Measurements from ENCODE around the gene AR. TPM values are rescaled to one million over a fixed set of nuclear protein-coding genes. Genes with fewer than 3 reads are reported as not detected.

Gene AR
- total RNA-seq, 1 donor from 2014 or later, result 20.2 TPM

GRCh38 chrX:67734111-67734753, 190.4 kb downstream of the AR start:
- H3K4me1 Mint-ChIP-seq (ENCODE audit: unreplicated experiment), result peaks cover 13% of the 10 kb centered on the region

DNA sequence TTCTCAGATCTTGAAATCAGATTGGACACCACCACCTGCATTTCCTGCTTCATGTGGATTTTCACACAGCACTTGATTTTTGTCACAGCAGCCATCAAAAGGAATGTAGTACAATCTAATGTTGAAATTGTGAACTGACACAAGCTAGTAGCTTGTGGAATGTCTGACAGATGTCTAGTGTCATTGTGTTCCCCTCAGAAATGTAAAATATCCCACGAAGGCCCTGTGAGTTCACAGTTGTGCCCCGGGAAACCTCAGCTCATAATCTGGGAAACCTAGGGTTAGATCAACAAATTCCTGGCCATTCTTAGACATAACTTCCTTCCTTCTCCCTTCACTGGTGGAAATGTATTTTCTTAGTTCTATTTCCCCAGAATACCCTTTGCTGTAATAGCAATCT, 205.7 kb downstream of the AR start:
- Mint-ChIP-seq H3K4me3 (ENCODE audit: unreplicated experiment) (no peak overlapping the region), H3K27me3 (ENCODE audit: unreplicated experiment) (no peaks in the 10 kb centered on the region), H3K9me3 (ENCODE audit: unreplicated experiment) (no peaks in the 10 kb centered on the region), H3K27ac (ENCODE audit: unreplicated experiment) (no peak overlapping the region), H3K4me1 (ENCODE audit: unreplicated experiment) (peaks cover 6% of the 10 kb centered on the region), H3K36me3 (ENCODE audit: low read depth, unreplicated experiment) (no peaks in the 10 kb centered on the region)
- DNase-seq (ENCODE audit: low spot score), result no peak
- no peak for TF ChIP-seq CTCF (IDR thresholded peaks at IDR 0.05; ENCODE audit: unreplicated experiment)

More at GRCh38 chrX:67734111-67734753, 190.4 kb downstream of the AR start:
- DNase-seq (ENCODE audit: low spot score), result no peak
- TF ChIP-seq CTCF (IDR thresholded peaks at IDR 0.05; ENCODE audit: unreplicated experiment), result no peak
- Mint-ChIP-seq H3K4me3 (ENCODE audit: unreplicated experiment) (no peak overlapping the region), H3K27me3 (ENCODE audit: unreplicated experiment) (peaks cover 2% of the 10 kb centered on the region), H3K36me3 (ENCODE audit: low read depth, unreplicated experiment) (no peaks in the 10 kb centered on the region), H3K9me3 (ENCODE audit: unreplicated experiment) (no peaks in the 10 kb centered on the region), H3K27ac (ENCODE audit: unreplicated experiment) (no peak overlapping the region)

- no peak for DNase-seq (ENCODE audit: low spot score)
- H3K4me1 Mint-ChIP-seq (ENCODE audit: unreplicated experiment), result peaks cover 6% of the 10 kb centered on the region
- H3K9me3 Mint-ChIP-seq (ENCODE audit: unreplicated experiment), result no peaks in the 10 kb centered on the region
- no peak for TF ChIP-seq CTCF (IDR thresholded peaks at IDR 0.05; ENCODE audit: unreplicated experiment)
- H3K4me3 Mint-ChIP-seq (ENCODE audit: unreplicated experiment), result no peak overlapping the region
- no peaks in the 10 kb centered on the region for H3K27me3 Mint-ChIP-seq (ENCODE audit: unreplicated experiment)
- H3K36me3 Mint-ChIP-seq (ENCODE audit: low read depth, unreplicated experiment), result no peaks in the 10 kb centered on the region
- H3K27ac Mint-ChIP-seq (ENCODE audit: unreplicated experiment), result no peak overlapping the region
These were observed 206.9 kb downstream of the AR start for GRCh38 chrX:67750694-67751093.

- Mint-ChIP-seq H3K4me1 (ENCODE audit: unreplicated experiment) (no peaks in the 10 kb centered on the region), H3K36me3 (ENCODE audit: low read depth, unreplicated experiment) (no peaks in the 10 kb centered on the region), H3K27ac (ENCODE audit: unreplicated experiment) (no peak overlapping the region), H3K9me3 (ENCODE audit: unreplicated experiment) (no peaks in the 10 kb centered on the region), H3K27me3 (ENCODE audit: unreplicated experiment) (no peaks in the 10 kb centered on the region), H3K4me3 (ENCODE audit: unreplicated experiment) (no peak overlapping the region)
- no peak for TF ChIP-seq CTCF (IDR thresholded peaks at IDR 0.05; ENCODE audit: unreplicated experiment)
- DNase-seq (ENCODE audit: low spot score), result no peak
These were observed 215.2 kb downstream of the AR start for GRCh38 chrX:67759018-67759417.

DNA sequence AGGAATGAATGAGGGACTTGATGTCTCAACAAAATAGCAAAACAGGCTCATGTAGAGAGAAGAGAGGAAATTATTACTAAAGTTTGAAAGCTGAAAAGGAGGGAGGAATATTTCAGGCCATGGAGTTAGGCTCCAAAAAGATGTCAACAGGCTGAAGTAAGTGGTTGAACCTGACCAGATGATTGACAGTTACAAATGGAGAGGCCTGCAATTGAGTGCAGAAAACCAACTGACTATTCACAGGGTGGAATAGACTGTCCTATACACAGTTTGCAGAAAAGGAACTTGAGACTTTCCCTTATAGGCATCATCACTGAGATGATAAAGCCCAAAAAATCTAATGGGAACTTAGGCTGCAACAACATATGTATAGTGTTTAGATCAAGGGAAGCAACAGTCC, 233.3 kb downstream of the AR start:
- no peaks in the 10 kb centered on the region for H3K4me1 Mint-ChIP-seq (ENCODE audit: unreplicated experiment)
- no peaks in the 10 kb centered on the region for H3K9me3 Mint-ChIP-seq (ENCODE audit: unreplicated experiment)
- H3K4me3 Mint-ChIP-seq (ENCODE audit: unreplicated experiment), result no peak overlapping the region
- no peak for TF ChIP-seq CTCF (IDR thresholded peaks at IDR 0.05; ENCODE audit: unreplicated experiment)
- no peak for DNase-seq (ENCODE audit: low spot score)
- H3K27me3 Mint-ChIP-seq (ENCODE audit: unreplicated experiment), result peaks cover 2% of the 10 kb centered on the region
- no peaks in the 10 kb centered on the region for H3K36me3 Mint-ChIP-seq (ENCODE audit: low read depth, unreplicated experiment)
- no peak overlapping the region for H3K27ac Mint-ChIP-seq (ENCODE audit: unreplicated experiment)

Data from endothelial cell (in vitro differentiated cells).